CD4-positive, alpha-beta T cell treated with Interferon alpha-2 for 1 hour (primary cell): Measurements from ENCODE around the gene SCO2.

ENCODE experiments used
- DNase-seq, 2 donors: peaks; one replicate each; pipeline ENCODE4 v3.0.0-alpha.2; 2020 to 2022

Gene SCO2

DNA sequence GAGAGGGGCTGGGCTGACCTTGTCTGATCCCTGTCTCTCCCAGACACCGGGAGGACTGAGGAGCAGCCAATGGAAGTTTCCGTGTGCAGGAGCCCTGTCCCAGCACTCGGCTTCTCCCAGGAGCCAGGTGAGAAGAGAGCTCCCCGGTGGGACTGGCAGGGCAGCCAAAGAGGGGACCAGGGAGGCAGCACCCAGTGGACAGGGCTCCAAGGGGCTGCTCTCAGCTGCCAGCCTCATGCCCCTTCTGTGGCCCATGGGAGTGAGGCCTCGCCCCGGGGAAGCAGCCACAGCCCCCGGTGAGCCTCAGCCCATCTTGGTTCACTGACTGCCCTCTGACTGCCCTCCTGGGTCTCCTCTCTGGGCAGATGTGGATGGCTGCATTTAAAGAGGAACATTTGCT, 6.8 kb downstream of the SCO2 start:
- DNase-seq = no peak

- no peak for DNase-seq
These were observed 7.7 kb downstream of the SCO2 start for GRCh38 chr22:50517495-50518260.

- no peak for DNase-seq
These were observed 8.5 kb downstream of the SCO2 start for GRCh38 chr22:50516891-50517290.

GRCh38 chr22:50516068-50516467, 9.3 kb downstream of the SCO2 start:
- DNase-seq = no peak

DNA sequence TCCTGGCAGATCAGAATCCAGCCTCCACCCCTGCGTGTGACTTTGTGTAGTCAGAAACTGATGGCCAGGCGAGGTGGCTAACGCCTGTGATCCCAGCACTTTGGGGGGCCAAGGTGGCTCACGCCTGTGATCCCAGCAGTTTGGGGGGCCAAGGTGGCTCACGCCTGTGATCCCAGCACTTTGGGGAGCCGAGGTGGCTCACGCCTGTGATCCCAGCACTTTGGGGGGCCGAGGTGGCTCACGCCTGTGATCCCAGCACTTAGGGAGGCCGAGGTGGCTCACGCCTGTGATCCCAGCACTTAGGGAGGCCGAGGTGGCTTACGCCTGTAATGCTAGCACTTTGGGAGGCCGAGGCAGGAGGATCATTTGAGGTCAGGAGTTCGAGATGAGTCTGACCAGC, 12.2 kb downstream of the SCO2 start:
- DNase-seq = no peak

- no peak for DNase-seq
These were observed 16.5 kb downstream of the SCO2 start for GRCh38 chr22:50508897-50509296.

- DNase-seq = peak; percentile 96 to 98
These were observed 17.2 kb downstream of the SCO2 start, which contains the start of gene NCAPH2 for GRCh38 chr22:50507991-50508884. TSS of gene NCAPH2 (plus strand) at chr22:50508224. CDS start at chr22:50508338, 114 bp downstream.

- DNase-seq = peak; percentile 92 to 94
These were observed 17.9 kb downstream of the SCO2 start, which contains the start of gene LMF2 for GRCh38 chr22:50507421-50507990. TSS of gene LMF2 (minus strand) at chr22:50507702. CDS start at chr22:50507675, 27 bp downstream.

GRCh38 chr22:50506611-50507420, 18.6 kb downstream of the SCO2 start:
- no peak for DNase-seq

DNA sequence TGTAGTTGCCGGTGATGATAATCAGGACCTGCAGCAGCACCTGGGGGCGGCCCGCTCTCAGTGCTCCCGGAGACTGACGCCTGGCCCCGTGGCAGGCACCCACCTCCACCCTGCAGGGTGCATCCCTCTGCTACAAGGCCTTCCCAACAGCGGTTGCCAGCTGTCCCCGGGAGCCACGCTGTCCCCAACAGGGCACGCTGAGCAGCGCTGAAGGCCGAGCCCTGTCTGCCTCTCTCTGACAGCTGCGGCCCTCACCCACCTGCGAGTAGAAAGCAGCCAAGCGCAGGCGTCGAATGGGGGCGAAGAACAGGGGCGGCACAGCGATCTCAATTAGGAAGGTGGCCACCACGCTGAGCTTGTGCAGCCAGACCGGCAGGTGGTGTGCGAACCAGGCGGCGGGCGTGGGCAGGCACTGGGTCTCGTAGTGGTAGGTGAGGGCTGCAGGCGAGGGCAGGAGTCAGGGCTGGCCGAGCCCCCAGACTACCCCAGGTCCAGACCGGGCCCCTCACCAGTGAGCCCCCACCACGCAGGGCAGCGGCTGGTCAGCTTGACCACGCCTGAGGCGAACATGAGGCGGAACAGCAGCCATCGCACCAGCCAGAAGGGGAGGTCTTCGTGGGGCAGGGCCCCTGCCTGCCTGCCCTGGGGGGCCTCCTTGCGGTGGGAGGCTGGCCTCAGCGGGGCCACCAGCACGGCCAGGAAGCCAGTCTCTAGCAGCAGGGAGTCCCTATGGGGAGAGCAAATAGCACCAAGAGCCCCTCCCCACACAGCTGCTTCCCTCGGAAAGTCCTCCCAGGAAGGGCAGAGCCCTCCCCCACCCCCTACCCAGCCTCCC, 19.4 kb downstream of the SCO2 start:
- no peak for DNase-seq

DNA sequence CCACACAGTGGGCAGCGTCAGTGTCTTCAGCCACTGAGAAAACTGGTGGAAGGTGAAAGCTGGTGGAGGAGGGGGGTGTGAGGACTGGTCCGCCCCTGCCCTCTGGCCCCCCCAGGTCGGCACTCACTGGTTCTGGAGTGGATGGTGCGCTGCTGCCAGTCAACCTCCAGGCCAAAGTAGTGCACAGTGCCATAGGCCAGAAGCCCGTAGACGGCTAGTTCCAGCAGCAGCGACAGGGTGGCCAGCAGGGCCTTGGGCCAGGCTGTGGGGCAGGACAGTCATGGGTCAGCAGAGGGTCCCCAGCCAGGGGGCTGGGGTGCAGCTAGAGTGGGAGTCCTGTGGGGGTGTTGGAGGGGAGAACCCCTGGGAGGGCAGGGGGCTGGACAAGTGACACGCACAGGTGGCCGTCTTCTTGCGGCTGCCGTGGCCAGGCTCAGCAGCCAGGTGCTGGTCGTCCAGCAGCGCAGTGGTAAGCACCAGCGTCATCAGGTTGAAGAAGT, 20.1 kb downstream of the SCO2 start:
- no peak for DNase-seq

DNA sequence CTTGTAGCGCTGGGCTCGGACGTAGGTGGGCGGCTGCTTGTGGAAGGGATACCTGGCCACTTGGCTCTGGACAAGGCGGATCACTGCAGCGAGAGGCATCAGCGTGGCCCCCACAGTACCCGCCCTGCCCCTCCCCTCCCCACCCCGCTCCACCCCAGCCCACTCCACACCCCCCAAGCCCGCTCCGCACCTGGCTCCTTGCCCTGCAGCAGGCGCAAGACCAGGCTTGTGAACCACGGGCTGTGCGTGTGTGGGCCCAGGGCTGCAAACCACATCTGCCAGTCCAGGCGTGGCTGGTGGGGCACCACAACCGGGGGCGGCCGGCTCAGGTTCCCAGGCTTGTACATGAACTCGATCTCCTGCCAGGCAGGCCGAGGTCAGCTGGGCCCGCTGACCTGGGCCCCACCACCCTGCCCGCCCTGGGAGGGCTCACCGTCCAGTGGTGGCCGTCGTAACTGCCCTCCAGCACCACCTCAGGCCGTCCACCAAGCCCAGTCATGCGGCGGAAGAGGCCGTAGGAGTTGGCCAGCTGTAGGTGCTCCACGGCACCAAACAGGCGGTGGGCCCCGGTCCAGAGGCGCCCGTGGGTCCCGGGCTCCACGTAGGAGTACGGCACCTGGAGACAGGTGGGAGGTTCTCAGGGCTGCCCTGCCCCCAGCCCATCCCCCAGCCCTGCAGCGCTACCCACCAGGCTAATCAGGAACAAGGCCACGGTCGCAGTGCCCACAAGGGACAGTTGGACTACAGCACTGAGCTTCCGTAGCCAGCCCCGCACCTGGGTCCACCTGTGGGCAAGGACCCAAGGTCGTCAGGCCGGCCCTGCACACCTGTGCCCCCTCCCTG, 20.8 kb downstream of the SCO2 start:
- no peak for DNase-seq

GRCh38 chr22:50503475-50504145, 21.8 kb downstream of the SCO2 start:
- no peak for DNase-seq

DNA sequence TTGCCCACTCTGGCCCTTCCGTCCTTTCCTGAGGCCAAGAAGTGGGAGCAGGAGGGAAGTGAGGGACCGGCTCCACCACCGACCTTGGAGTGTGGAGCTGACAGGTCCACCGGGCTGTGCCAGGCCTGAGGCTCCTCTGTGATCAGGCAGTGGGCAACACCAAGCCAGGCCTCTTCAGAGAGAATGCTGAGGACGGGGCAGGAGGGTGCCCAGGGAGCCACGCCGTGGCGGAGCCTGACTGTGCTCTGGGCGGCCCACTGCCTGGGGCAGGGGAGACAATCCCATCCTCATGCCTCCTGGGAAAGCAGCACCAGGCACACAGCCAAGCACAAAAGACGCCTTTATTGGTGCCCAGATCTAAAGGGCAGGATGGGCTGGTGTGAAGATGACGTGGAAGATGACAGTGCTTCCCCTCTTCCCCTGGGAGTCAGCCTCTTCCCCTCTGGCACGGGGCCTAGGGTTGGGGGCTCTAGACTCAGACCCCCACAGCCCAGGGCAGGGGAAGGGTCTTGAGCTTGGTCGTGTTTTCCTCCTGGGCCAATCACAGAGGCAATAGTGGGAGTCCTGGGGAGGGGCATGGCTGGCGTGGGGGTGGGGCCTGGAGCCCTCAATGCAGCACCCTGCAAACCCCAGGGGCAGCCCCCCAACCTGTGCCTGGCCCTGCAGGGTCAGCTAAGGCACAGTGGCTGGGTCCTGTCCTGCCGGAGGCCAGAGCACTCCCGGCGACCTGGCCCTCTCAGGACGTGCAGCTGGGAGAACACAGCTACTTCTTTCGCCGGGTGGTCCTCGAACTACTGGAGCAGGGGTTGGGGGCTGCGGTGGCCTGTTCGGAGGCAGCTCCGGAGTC, 22.5 kb downstream of the SCO2 start:
- no peak for DNase-seq

GRCh38 chr22:50502096-50502495, 23.3 kb downstream of the SCO2 start:
- DNase-seq = no peak

DNA sequence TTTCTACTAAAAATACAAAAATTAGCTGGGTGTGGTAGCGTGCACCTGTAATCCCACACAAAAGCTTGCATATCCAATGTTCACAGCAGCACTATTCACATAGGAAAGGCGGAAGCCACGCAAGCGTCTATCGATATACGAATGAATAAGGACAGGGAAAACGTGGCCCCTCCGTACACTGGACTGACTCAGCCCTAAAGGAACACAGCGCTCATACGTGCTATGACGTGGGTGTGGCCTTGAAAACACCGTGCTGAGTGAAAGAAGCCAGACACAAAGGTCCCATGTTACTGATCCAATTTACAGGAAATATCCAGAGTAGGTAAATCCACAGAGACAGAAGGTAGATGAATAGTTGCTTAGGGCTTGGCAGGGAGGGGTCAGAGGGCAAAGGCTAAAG, 24.9 kb downstream of the SCO2 start:
- DNase-seq = no peak

DNA sequence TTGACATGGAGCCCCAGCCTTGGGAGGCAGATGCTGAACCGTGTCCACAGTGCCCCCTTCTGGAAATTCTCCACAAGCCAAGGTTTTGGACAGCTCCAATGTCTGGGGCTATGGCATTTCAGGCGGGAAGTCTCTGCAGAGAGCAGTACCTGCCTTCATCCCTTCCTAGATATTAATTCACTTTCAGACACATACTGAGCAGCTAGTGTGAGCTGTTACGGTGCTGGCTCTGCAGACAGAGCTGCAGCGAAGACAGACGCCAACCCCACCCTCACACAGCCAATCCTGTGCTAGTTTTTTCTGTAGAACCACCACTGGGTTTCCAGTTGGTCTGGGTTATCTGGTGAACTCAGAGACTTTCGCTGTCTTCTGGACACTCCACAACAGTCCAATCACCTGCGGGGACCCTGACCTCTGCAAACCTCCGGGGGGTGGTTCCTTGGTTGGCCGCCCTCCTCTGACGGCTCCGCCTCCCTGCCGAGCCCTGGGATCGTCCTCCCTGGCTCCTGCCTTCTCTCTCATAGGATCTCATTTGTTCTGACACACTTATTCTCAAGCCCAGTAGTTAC, 27.0 kb downstream of the SCO2 start:
- DNase-seq = peak; percentile 73 to 82

DNA sequence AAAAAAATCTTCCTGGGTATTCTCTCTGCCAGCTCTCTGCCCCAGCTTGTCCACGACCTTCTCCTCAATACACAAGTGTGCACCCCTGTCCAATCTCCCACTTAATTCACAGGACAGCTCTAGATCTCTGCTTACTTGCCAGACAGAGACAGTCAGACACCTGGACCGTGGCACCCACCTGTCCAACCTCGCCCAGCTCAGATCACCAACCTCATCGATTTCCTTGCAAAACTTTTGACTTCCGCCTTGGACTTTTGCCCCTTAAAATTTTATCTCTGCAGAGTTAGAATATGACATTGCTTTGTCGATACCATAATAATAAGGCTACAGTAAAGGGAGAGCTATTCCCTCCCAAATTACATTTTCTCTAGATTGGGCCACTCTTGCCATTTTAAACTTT, 28.3 kb downstream of the SCO2 start:
- no peak for DNase-seq
